Gastroesophageal sphincter (tissue), 4 donors: ENCODE measurements around the gene RAD51B. TPM values are rescaled to one million over a fixed set of nuclear protein-coding genes. Genes with fewer than 3 reads are reported as not detected.
A peak's percentile ranks its signal among the peaks of the same experiment; 100 is the strongest.

ENCODE experiments used
- ATAC-seq: fragments of 150-250 bp; one replicate; pipeline ENCODE4 v1.9.1; 2016; ENCODE audit warnings: mild to moderate bottlenecking, moderate library complexity
- H3K27ac ChIP-seq, 4 donors: fragments of 200-600 bp; sonication (generic) in 3 of 4; 1 replicate in 3 of 4; 2 replicates in 1 of 4; pipeline ENCODE4 v1.5.1; 2016 to 2019
- H3K27me3 ChIP-seq: fragments of 200-600 bp; sonication (generic); one replicate; pipeline ENCODE4 v1.5.1; 2019
- H3K36me3 ChIP-seq, 2 donors: fragments of 200-600 bp; sonication (generic); one replicate each; pipeline ENCODE4 v1.5.1; 2019; ENCODE audit warnings: control low read depth in 1 of 2
- H3K4me1 ChIP-seq, 3 donors: fragments of 200-600 bp; sonication (generic); 1 replicate in 2 of 3; 2 replicates in 1 of 3; pipeline ENCODE4 v1.5.1; 2016 to 2019; ENCODE audit warnings: control low read depth in 2 of 3
- H3K4me3 ChIP-seq, 2 donors: fragments of 200-600 bp; sonication (generic); one replicate each; pipeline ENCODE4 v1.5.1; 2019; ENCODE audit warnings: mild to moderate bottlenecking in 1 of 2, moderate library complexity in 1 of 2
- H3K9me3 ChIP-seq, 3 donors: fragments of 200-600 bp; sonication (generic); one replicate each; pipeline ENCODE4 v1.5.1; 2017 to 2019; ENCODE audit warnings: control low read depth in 2 of 3
- EP300 ChIP-seq: sonication (generic); formaldehyde crosslinking; IDR thresholded peaks from one replicate; pipeline ENCODE4 v1.6.1; 2017; ENCODE audit warnings: antibody characterized with exemption, mild to moderate bottlenecking
- POLR2A ChIP-seq, 2 donors: fragments of 450-650 bp; IDR thresholded peaks; one replicate each; pipeline ENCODE4 v1.6.1; 2017; ENCODE audit warnings: antibody characterized with exemption in 2 of 2, mild to moderate bottlenecking in 2 of 2, moderate library complexity in 1 of 2
- POLR2AphosphoS5 ChIP-seq: sonication (generic); formaldehyde crosslinking; IDR thresholded peaks from one replicate; pipeline ENCODE4 v1.6.1; 2017; ENCODE audit warnings: antibody characterized with exemption
- WGBS, 2 donors: methylation state at CpG; one replicate each; pipeline ENCODE4 v1.1.5; 2018; ENCODE audit warnings: low coverage in 1 of 2; 5-methylcytosine and 5-hydroxymethylcytosine counted together
- total RNA-seq, 4 donors: library from RNA; depleted of rRNA; stranded (reverse); fragments of >200 nt; gene quantifications; one replicate each; pipeline ENCODE4 v1.1.0, GENCODE V29; 2016
- TF ChIP-seq, protein P1 (sequence below), 4 experiments: fragments of 200-600 bp in 2 of 4; fragments of 450-650 bp in 2 of 4; sonication (generic) in 1 of 4; IDR thresholded peaks; one replicate each; pipeline ENCODE4 v1.5.1; 2017 to 2019; ENCODE audit warnings: antibody characterized with exemption in 4 of 4, mild to moderate bottlenecking in 2 of 4, moderate library complexity in 2 of 4

RAD51B gene
- total RNA-seq, 4 donors from 2014 or later = 5.1 to 7.0 (median 6.0) TPM

DNA sequence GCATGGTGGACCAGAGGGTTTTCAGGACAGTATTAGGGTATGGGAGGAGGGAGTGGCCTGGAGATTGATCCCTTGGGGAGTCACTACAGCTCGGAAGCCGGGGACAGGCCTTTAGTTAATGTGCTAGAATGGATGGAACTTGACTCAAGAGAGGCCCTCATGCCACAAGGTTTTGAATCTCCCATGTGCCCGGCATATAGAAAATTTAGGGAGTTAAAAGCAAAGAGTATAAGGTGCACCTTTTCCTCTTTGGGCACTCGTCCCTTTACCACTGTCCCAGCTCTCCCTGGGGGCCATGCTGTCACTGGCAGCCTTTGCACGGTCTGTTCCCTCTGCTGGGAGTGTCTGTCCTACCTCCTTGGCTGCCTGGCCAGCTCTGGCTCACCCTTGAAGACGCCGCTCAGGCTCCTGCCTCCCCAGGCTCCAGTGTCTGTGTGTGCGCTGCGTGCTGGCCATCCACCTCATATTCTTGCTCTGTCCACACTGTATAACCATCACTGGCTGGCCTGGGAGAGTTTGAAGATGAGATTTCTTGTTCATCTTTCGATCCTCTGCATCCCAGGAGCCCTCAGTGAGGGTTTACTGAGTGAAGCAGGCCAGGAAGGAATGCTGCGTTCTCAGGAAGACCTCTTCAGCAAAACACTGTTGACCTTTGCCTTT lies 811.9 kb downstream of the RAD51B start:
- Histone ChIP-seq H3K27me3 (no peaks in the 10 kb centered on the region), H3K27ac (peak overlapping the region; percentile 2 to 76 (median 73)), H3K9me3 (no peaks in the 10 kb centered on the region), H3K4me3 (no peak overlapping the region), H3K4me1 (peaks cover 3 to 86% (median 15%) of the 10 kb centered on the region in 3 donors), H3K36me3 (no peaks in the 10 kb centered on the region)
- ATAC-seq = no peak
- TF ChIP-seq POLR2A (IDR thresholded peaks at IDR 0.05) = no peak
- TF ChIP-seq EP300 = no peak
- TF ChIP-seq, protein P1, sequence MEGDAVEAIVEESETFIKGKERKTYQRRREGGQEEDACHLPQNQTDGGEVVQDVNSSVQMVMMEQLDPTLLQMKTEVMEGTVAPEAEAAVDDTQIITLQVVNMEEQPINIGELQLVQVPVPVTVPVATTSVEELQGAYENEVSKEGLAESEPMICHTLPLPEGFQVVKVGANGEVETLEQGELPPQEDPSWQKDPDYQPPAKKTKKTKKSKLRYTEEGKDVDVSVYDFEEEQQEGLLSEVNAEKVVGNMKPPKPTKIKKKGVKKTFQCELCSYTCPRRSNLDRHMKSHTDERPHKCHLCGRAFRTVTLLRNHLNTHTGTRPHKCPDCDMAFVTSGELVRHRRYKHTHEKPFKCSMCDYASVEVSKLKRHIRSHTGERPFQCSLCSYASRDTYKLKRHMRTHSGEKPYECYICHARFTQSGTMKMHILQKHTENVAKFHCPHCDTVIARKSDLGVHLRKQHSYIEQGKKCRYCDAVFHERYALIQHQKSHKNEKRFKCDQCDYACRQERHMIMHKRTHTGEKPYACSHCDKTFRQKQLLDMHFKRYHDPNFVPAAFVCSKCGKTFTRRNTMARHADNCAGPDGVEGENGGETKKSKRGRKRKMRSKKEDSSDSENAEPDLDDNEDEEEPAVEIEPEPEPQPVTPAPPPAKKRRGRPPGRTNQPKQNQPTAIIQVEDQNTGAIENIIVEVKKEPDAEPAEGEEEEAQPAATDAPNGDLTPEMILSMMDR (IDR thresholded peaks at IDR 0.05) = no peak
- no peak for TF ChIP-seq POLR2AphosphoS5
- WGBS, 2 donors = 81 to 90% methylated on average over 7 to 9 of the region's 11 CpGs

DNA sequence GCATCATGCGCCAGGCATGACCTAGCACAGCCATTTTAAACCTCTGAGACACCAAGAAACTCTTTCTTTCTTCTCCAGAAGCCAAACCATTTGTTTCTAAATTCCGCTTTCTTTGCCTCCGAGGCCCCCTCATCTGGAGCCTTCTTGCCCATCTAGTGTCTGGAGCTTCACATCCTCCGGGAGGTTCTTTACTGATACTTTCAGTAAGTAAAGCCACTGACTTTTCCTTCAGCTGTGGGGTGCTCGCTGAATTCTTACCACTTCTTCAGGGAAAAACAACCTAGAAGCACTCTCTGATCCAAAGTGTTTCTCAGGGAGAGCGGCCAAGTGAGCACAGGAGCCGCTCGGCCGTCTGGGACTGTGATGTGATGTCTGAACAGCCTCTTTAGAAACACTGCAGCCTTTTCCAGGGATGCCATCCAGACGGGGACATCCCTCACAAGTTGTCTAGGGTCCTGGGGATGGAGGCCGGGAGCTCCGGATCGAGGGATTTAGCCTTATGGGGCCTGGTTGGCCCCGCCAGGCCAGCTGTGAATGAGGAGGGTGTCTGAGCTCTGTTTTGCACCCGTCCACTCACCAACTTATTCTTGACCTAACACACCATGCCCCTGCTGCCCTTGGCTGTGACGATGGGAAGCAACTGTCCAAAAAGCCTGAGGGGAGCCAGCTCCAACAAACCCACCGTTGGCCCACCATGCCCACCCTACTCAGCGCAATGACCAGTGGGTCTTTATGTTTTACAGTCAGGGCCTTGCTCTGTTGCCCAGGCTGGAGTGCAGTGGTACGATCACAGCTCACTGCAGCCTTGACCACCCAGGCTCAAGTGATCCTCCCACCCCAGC lies 812.7 kb downstream of the RAD51B start:
- ATAC-seq = no peak
- Histone ChIP-seq H3K27ac (peak overlapping the region; percentile 2 to 76 (median 73)), H3K9me3 (no peaks in the 10 kb centered on the region), H3K36me3 (no peaks in the 10 kb centered on the region), H3K4me1 (peaks cover 3 to 86% (median 15%) of the 10 kb centered on the region in 3 donors), H3K4me3 (no peak overlapping the region), H3K27me3 (no peaks in the 10 kb centered on the region)
- WGBS, 2 donors = 83 to 90% methylated on average over 2 to 7 of the region's 19 CpGs
- no peak for TF ChIP-seq POLR2A (IDR thresholded peaks at IDR 0.05)
- TF ChIP-seq, protein P1 (IDR thresholded peaks at IDR 0.05) = no peak
- no peak for TF ChIP-seq EP300
- peak; percentile 18 for TF ChIP-seq POLR2AphosphoS5

DNA sequence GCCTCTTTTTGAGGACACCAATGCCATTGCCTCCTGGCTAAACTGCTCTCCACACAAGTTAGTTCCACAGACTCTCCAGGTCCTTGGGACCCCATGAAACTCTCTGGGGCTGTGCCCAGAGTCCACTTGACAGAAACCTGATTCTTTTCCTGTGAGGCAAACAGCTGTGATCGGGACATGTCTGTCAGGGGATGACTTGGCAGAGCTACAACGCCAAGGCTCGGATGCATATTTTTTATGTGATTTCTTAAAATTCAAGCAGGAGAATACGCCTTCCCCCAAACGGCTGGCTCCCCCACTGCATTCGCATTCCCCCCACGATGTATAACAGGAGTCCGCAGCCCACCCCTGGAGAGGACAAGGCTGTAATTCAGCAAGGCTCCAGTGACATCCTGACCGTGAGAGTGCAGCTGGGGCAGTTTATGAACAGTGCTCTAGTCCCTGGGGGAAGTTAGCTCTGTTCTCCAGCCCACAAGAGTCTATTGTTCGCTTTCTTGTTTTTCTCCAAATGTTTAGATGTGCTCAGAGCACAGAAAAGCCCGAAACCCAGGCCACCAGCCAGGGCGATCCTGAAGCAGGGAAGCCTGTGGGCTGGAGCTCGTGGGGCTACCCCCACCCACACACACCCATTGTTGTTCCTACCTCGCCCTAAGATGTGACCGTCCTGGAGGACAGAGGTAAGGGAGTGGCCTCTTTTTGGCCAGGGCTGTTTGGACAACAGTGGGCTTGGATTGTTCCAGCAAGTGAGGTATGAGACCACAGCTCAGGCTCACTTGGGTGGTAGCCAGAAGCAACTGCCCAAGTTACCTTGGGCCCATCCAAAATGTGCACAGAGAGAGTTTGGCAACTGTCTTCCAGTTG lies 813.8 kb downstream of the RAD51B start:
- Histone ChIP-seq H3K27me3 (no peaks in the 10 kb centered on the region), H3K36me3 (no peaks in the 10 kb centered on the region), H3K4me1 (peaks cover 7 to 86% (median 22%) of the 10 kb centered on the region in 3 donors), H3K27ac (peak overlapping the region; percentile 5 to 76 (median 73)), H3K9me3 (no peaks in the 10 kb centered on the region), H3K4me3 (no peak overlapping the region)
- ATAC-seq = no peak
- WGBS, 2 donors = 3 to 35% methylated on average over 2 to 4 of the region's 15 CpGs
- TF ChIP-seq, protein P1 (IDR thresholded peaks at IDR 0.05) = peak in 1 of 4 experiments; percentile 3
- TF ChIP-seq EP300 (no peak), POLR2A (IDR thresholded peaks at IDR 0.05) (no peak), POLR2AphosphoS5 (no peak)

DNA sequence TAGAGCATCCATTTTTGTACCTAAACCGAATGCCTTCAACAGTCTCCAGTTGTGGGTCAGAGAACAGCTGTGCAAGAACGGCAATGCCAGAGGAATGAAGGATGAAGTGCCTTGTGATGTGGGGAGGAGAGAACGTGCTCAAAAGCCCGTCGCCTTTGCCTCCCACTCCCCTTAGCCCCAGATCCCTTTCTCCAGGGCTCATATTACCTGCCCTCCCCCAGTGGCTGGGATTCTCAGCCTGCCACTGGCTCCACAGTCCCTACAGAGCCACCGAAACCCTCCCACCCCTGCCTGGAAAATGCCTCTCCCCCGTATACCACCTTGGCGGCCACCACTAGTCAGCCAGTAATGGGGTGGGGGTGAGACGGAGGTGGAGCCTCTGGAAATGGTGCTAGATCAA lies 814.8 kb downstream of the RAD51B start:
- Histone ChIP-seq H3K9me3 (no peaks in the 10 kb centered on the region), H3K4me1 (peaks cover 16 to 87% (median 32%) of the 10 kb centered on the region in 3 donors), H3K27me3 (no peaks in the 10 kb centered on the region), H3K4me3 (no peak overlapping the region), H3K36me3 (no peaks in the 10 kb centered on the region), H3K27ac (peak overlapping the region in 3 of 4 donors; percentile 17 to 72 (median 18))
- ATAC-seq = no peak
- 61 to 67% methylated on average over 1 to 5 of the region's 9 CpGs for WGBS, 2 donors
- TF ChIP-seq, protein P1 (IDR thresholded peaks at IDR 0.05) = no peak
- TF ChIP-seq POLR2A (IDR thresholded peaks at IDR 0.05) (no peak), POLR2AphosphoS5 (no peak)
